Smooth muscle cell of the coronary artery (primary cell): ENCODE measurements around the gene SNAP91. TPM values are rescaled to one million over a fixed set of nuclear protein-coding genes. Genes with fewer than 3 reads are reported as not detected.

Experiments
- total RNA-seq: library from RNA; depleted of rRNA; stranded (reverse); fragments of >200 nt; gene quantifications from 2 replicates; pipeline ENCODE4 v1.2.3, GENCODE V29; 2014; ENCODE audit warnings: low replicate concordance

The SNAP91 gene
- under 0.01 TPM in 1 of 2 replicates, not detected in the other for total RNA-seq

DNA sequence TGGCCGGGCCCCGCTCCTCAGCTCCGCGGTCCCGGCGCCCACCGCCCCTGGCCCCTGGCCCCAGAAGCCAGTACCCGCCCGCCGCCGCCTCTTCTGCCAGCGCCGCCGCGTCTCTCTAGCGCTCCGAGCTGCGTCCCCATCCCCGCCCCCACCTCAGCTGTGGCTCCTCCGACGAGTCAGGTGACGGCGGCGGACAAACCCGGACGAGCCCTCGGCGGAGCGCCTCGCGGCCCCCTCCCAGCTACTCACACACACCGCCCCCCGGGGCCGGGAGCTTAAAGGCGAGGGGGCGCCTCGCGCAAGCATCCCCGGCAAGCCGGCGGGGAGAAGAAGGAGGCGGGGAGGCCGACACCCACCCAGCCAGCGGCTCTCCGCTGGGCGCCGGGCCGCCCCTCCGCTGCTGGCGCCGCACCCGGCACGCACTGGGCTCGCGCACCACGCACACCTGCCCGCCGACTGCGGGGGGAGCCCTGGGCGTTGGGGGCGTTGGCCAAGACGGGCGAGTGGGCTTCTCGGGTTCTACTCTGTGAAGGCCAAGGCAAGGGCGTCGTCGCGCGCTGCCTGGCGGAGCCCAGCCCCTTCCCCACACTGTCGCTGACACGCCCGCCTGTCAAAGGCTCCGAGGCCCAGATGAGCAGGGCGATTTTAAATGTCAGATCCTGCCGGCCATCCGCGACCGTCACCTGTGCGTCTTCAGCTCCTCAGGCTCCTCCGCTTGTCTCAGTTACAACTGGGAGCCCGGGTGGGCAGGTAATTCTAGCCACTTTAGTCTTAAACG, at the start of gene SNAP91:
Gene SNAP91 (minus strand): TSS at position 132 of the 778 bp plus-strand sequence. CDS start 1,174 bp downstream, outside the sequence.

DNA sequence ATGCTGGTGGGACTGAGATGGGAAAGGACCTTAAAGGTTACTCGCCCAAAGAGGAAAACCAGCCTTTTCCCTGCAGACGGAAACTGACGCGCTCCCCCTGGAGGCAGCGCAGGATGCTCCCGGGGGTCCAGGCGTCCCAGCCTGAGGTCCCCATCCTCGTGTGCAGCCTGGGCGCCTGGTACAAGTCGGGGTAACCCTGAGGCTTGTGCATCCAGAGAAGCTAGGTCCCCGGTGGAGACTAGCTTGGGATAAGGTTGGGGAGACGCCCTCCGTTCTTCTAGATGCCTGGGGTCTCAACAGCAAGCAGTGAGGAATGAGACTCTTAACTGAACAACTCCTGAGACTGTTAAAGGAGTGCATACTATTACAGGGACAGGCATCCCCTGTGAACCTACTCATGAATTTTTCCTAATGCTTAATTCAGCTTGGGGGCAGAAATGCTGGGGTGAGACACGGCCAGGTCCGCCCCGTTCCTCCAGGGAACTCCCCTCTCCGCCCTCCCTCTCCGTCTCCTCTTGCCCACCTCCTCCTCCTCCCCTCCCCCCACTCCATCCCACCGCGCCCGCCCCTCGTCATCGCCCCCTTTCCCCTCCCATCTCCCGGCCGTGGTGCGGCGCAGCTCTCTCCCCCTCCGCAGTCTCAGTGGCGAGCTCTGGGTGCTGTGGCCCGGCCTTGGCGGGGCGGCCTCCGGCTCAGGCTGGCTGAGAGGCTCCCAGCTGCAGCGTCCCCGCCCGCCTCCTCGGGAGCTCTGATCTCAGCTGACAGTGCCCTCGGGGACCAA, 196.8 kb downstream of the SNAP91 start, which contains the start of gene PRSS35:
Gene PRSS35 (plus strand): TSS at position 634 of the 781 bp plus-strand sequence. CDS start 10,908 bp downstream, outside the sequence.

Other genes starting within 250 kb of the SNAP91 start
- 0.47 and 1.9 TPM in 2 replicates for gene PRSS35, start 196.6 kb downstream of the SNAP91 start, total RNA-seq
- gene RIPPLY2, start 144.3 kb upstream of the SNAP91 start, total RNA-seq: under 0.01 TPM in 1 of 2 replicates, not detected in the other
- gene CYB5R4, start 150.6 kb upstream of the SNAP91 start, total RNA-seq: 2.1 and 2.7 TPM in 2 replicates